Neural cell (in vitro differentiated cells): ENCODE data around the gene C1orf198.

Experiments
- CTCF ChIP-seq: fragments of 450-650 bp; IDR thresholded peaks from 2 replicates; pipeline ENCODE4 v1.5.1; 2014; ENCODE audit warnings: antibody characterized with exemption, mild to moderate bottlenecking, moderate library complexity; ENCODE audit not compliant: poor library complexity, severe bottlenecking
- REST ChIP-seq: IDR thresholded peaks from 2 replicates; pipeline ENCODE4 v1.6.1; 2012; ENCODE audit warnings: borderline replicate concordance

- TF ChIP-seq CTCF (no peak), REST (no peak)
Observed at GRCh38 chr1:230819976-230820375, 48.3 kb downstream of the C1orf198 start.
